Calu3 (cell line): ENCODE data around the gene CASP9. TPM values are rescaled to one million over a fixed set of nuclear protein-coding genes. Genes with fewer than 3 reads are reported as not detected.
"Not testable (repeated sequence)": the region's sequence is repeated elsewhere in the genome, so short reads cannot be mapped to it uniquely, and the experiment has no call there.

Experiments used
- BruUV-seq: library from RNA; stranded (reverse); fragments of 400-500 nt; replicated peaks from 2 replicates; lab custom pipeline; 2021; lab: Mats Ljungman, UMichigan
- CTCF ChIA-PET: fragments of 300-600 bp; sonication (Branson Sonifier 250); formaldehyde crosslinking; loops from one replicate; lab custom pipeline; 2022; ENCODE audit warnings: antibody characterized with exemption; lab: Charles Lee
- DNase-seq: peaks from one replicate; pipeline ENCODE4 v3.0.0; 2022
- H3K27ac Mint-ChIP-seq: one replicate; pipeline ENCODE4 v1.8.0; 2022; ENCODE audit warnings: mixed read lengths; ENCODE audit not compliant: unreplicated experiment
- H3K27me3 Mint-ChIP-seq: one replicate; pipeline ENCODE4 v1.8.0; 2022; ENCODE audit warnings: mixed read lengths; ENCODE audit not compliant: unreplicated experiment
- H3K36me3 Mint-ChIP-seq: one replicate; pipeline ENCODE4 v1.8.0; 2022; ENCODE audit warnings: mild to moderate bottlenecking, moderate library complexity, mixed read lengths; ENCODE audit not compliant: insufficient read depth, unreplicated experiment
- H3K4me1 Mint-ChIP-seq: one replicate; pipeline ENCODE4 v1.8.0; 2022; ENCODE audit warnings: mild to moderate bottlenecking, low read depth, mixed read lengths; ENCODE audit not compliant: unreplicated experiment
- H3K4me3 Mint-ChIP-seq: one replicate; pipeline ENCODE4 v1.8.0; 2022; ENCODE audit warnings: mild to moderate bottlenecking, low read depth, moderate library complexity, mixed read lengths; ENCODE audit not compliant: unreplicated experiment
- H3K9me3 Mint-ChIP-seq: one replicate; pipeline ENCODE4 v1.8.0; 2022; ENCODE audit warnings: low read depth, mixed read lengths; ENCODE audit not compliant: unreplicated experiment
- CTCF ChIP-seq: fragments of 200-600 bp; IDR thresholded peaks from one replicate; pipeline ENCODE4 v1.8.0; 2022; ENCODE audit warnings: antibody characterized with exemption; ENCODE audit not compliant: unreplicated experiment
- intact Hi-C: fragments of 100-400 bp; cut with micrococcal nuclease; formaldehyde crosslinking; loops from one replicate; pipeline ENCODE4 v1.10.0; 2022; ENCODE audit not compliant: unreplicated experiment
- total RNA-seq: library from RNA; stranded (reverse); gene quantifications from 2 replicates; pipeline ENCODE4 v1.2.3, GENCODE V29; 2022

The CASP9 gene
- total RNA-seq, 1 experiment from 2014 or later, result 8.4 TPM

GRCh38 chr1:15523104-15524020 is 653 bp downstream of the CASP9 start:
- Mint-ChIP-seq H3K4me1 (peaks cover 11% of the 10 kb centered on the region), H3K36me3 (peaks cover 51% of the 10 kb centered on the region), H3K27ac (peak overlapping the region; percentile 98), H3K9me3 (no peaks in the 10 kb centered on the region), H3K27me3 (no peaks in the 10 kb centered on the region), H3K4me3 (peak overlapping the region; percentile 87)
- CTCF ChIA-PET, result no interaction called here
- no peak for DNase-seq
- BruUV-seq, result TSS peak; percentile 64
- intact Hi-C loops, result no loop called here
- no peak for TF ChIP-seq CTCF

DNA sequence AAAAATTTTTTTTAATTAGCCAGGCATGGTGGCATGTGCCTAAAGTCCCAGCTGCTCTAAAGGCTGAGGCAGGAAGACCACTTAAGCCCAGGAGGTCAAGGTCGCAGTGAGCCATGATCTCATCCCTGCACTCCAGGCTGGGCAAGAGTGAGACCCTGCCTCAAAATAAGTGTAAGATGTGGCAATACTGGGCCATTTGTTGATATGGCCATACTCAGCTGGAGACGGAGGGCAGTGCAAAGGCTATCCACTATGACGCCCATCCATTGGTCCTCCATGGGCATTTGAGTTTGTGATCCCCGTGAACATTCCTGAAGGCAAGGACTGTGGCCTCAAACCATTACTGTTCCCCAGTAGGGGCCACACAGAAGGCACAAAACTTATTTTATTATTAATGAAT is 1.5 kb downstream of the CASP9 start:
- H3K27ac Mint-ChIP-seq, result no peak overlapping the region
- BruUV-seq, result no TSS peak
- peaks cover 51% of the 10 kb centered on the region for H3K36me3 Mint-ChIP-seq
- CTCF ChIA-PET, result no interaction called here
- H3K4me1 Mint-ChIP-seq, result peaks cover 11% of the 10 kb centered on the region
- no peaks in the 10 kb centered on the region for H3K27me3 Mint-ChIP-seq
- TF ChIP-seq CTCF, result no peak
- no peak for DNase-seq
- intact Hi-C loops, result no loop called here
- no peaks in the 10 kb centered on the region for H3K9me3 Mint-ChIP-seq
- no peak overlapping the region for H3K4me3 Mint-ChIP-seq

DNA sequence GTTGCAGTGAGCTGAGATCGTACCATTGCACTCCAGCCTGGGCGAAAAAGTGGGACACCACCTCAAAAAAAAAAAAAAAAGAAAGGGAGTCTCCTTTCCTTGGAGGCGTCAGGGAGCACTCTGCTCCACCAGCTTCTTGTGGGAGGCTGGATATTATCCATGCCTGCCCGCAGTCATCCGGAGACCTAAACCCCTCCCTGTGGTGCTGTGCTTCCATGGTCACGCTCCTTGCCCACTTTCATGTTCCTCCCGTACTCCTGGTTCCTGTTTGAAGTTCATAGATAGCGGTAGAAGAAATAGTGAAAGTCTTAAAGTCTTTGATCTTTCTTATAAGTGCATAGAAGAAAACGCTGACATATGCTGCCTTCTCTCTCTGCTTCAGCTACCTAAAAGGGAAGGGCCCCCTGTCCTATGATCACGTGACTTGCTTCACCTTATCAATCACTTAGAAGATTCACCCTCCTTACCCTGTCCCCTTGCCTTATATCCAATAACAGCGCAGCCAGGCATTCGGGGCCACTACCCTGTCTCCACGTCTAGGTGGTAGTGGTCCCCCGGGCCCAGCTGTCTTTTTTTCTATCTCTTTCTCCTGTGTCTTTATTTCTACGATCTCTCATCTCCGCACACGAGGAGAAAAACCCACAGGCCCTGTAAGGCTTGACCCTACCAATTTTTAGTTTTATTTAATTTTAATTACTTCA is 2.7 kb downstream of the CASP9 start:
- Mint-ChIP-seq H3K4me1 (peaks cover 11% of the 10 kb centered on the region), H3K36me3 (peaks cover 39% of the 10 kb centered on the region)
- H3K9me3 Mint-ChIP-seq, H3K4me3 Mint-ChIP-seq, DNase-seq, H3K27ac Mint-ChIP-seq, CTCF ChIA-PET, BruUV-seq, intact Hi-C loops, H3K27me3 Mint-ChIP-seq: not testable (repeated sequence)

DNA sequence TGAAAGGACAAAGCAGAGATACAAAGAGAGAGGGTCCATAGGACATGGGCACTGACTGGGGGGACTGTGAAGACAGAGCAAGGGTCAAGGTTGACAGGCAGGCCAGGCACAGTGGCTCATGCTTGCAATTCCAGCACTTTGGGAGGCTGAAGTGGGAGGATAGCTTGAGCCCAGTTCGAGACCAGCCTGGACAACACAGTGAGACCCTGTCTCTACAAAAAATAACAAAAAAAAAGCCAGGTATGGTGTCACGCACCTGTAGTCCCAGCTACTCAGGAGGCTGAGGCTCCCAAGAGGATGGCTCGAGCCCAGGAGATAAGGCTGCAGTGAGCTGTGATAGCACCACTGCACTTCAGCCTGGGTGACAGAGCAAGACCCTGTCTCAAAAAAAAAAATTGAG is 4.4 kb downstream of the CASP9 start:
- DNase-seq, result no peak
- H3K4me1 Mint-ChIP-seq, result peaks cover 11% of the 10 kb centered on the region
- H3K9me3 Mint-ChIP-seq, result no peaks in the 10 kb centered on the region
- intact Hi-C loops, result no loop called here
- no peak for TF ChIP-seq CTCF
- CTCF ChIA-PET, result no interaction called here
- no peak overlapping the region for H3K4me3 Mint-ChIP-seq
- no peaks in the 10 kb centered on the region for H3K27me3 Mint-ChIP-seq
- BruUV-seq, result no TSS peak
- peaks cover 22% of the 10 kb centered on the region for H3K36me3 Mint-ChIP-seq
- H3K27ac Mint-ChIP-seq, result no peak overlapping the region
